Liver (tissue), 3 donors: ENCODE measurements around the gene PKMYT1.

Experiments
- GABPA ChIP-seq, 2 donors: IDR thresholded peaks in 1 of 2; conservative IDR thresholded peaks in 1 of 2; 2 replicates each; pipeline ENCODE4 v1.6.1; 2016; ENCODE audit warnings: antibody characterized with exemption in 2 of 2, mild to moderate bottlenecking in 1 of 2, moderate library complexity in 1 of 2
- JUND ChIP-seq, 2 donors: IDR thresholded peaks; 2 replicates each; pipeline ENCODE4 v1.6.1; 2016; ENCODE audit warnings: antibody characterized with exemption in 2 of 2
- TF ChIP-seq, protein P1 (sequence below): fragments of 150-350 bp; IDR thresholded peaks from 2 replicates; pipeline ENCODE4 v1.5.1; 2017; ENCODE audit warnings: improper control_type of control experiment, low read depth, low read length; ENCODE audit not compliant: missing input control
- TF ChIP-seq, protein P2 (sequence below): IDR thresholded peaks from 2 replicates; pipeline ENCODE4 v1.6.1; 2016; ENCODE audit warnings: antibody characterized with exemption
- TF ChIP-seq, protein P3 (sequence below): IDR thresholded peaks from 2 replicates; pipeline ENCODE4 v1.6.1; 2016; ENCODE audit warnings: antibody characterized with exemption, mild to moderate bottlenecking
- donor health status: healthy.
- donor health status: healthy.

DNA sequence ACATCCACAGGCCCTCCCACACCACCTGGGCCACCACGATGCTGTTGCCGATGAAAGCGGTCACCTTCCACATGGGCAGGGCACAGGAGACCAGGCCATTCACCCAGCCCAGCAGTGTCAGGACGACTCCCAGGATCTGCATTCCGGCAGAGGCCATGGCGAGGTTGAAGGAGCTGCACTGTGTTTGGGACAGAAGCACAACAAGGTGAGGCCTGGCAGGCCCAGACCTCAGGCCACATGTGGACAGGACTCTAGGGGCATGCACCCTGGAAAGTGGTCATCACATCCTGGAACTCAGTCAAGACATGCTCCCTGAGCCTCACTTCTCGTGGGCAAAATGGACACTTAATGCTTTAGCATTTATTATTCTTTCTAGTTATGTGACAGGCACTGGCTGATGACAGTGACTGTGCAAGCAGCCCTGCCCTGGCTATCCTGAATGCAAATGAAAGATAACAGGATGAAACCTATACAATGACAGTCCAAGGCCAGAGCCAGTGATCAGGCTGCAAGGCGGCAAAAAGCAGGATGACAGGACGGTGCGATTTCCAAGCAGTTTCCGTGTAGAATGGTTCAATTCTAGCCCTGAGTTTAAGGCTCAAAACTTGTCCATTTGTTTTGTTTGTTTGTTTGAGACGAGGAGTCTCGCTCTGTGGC, 35.7 kb upstream of the PKMYT1 start:
- TF ChIP-seq, protein P1, sequence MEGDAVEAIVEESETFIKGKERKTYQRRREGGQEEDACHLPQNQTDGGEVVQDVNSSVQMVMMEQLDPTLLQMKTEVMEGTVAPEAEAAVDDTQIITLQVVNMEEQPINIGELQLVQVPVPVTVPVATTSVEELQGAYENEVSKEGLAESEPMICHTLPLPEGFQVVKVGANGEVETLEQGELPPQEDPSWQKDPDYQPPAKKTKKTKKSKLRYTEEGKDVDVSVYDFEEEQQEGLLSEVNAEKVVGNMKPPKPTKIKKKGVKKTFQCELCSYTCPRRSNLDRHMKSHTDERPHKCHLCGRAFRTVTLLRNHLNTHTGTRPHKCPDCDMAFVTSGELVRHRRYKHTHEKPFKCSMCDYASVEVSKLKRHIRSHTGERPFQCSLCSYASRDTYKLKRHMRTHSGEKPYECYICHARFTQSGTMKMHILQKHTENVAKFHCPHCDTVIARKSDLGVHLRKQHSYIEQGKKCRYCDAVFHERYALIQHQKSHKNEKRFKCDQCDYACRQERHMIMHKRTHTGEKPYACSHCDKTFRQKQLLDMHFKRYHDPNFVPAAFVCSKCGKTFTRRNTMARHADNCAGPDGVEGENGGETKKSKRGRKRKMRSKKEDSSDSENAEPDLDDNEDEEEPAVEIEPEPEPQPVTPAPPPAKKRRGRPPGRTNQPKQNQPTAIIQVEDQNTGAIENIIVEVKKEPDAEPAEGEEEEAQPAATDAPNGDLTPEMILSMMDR = no peak
- TF ChIP-seq JUND (IDR thresholded peaks at IDR 0.05) (no peak), GABPA (IDR thresholded peaks at IDR 0.05 in 1 of 2, conservative IDR thresholded peaks at IDR 0.05 in 1 of 2) (no peak)
- TF ChIP-seq, protein P2, sequence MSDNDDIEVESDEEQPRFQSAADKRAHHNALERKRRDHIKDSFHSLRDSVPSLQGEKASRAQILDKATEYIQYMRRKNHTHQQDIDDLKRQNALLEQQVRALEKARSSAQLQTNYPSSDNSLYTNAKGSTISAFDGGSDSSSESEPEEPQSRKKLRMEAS = no peak
- TF ChIP-seq, protein P3, sequence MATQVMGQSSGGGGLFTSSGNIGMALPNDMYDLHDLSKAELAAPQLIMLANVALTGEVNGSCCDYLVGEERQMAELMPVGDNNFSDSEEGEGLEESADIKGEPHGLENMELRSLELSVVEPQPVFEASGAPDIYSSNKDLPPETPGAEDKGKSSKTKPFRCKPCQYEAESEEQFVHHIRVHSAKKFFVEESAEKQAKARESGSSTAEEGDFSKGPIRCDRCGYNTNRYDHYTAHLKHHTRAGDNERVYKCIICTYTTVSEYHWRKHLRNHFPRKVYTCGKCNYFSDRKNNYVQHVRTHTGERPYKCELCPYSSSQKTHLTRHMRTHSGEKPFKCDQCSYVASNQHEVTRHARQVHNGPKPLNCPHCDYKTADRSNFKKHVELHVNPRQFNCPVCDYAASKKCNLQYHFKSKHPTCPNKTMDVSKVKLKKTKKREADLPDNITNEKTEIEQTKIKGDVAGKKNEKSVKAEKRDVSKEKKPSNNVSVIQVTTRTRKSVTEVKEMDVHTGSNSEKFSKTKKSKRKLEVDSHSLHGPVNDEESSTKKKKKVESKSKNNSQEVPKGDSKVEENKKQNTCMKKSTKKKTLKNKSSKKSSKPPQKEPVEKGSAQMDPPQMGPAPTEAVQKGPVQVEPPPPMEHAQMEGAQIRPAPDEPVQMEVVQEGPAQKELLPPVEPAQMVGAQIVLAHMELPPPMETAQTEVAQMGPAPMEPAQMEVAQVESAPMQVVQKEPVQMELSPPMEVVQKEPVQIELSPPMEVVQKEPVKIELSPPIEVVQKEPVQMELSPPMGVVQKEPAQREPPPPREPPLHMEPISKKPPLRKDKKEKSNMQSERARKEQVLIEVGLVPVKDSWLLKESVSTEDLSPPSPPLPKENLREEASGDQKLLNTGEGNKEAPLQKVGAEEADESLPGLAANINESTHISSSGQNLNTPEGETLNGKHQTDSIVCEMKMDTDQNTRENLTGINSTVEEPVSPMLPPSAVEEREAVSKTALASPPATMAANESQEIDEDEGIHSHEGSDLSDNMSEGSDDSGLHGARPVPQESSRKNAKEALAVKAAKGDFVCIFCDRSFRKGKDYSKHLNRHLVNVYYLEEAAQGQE = no peak
